Glutamatergic neuron (in vitro differentiated cells): ENCODE data around the gene PSD2. TPM values are rescaled to one million over a fixed set of nuclear protein-coding genes. Genes with fewer than 3 reads are reported as not detected.
A peak's percentile ranks its signal among the peaks of the same experiment; 100 is the strongest.

ENCODE experiments used
- DNase-seq: peaks from one replicate; pipeline ENCODE4 v3.0.0; 2022
- H3K27ac Mint-ChIP-seq: one replicate; pipeline ENCODE4 v1.8.0; 2020; ENCODE audit warnings: mild to moderate bottlenecking, mixed read lengths, inconsistent platforms; ENCODE audit not compliant: unreplicated experiment
- H3K27me3 Mint-ChIP-seq: one replicate; pipeline ENCODE4 v1.8.0; 2020; ENCODE audit warnings: mild to moderate bottlenecking, moderate library complexity, mixed read lengths, inconsistent platforms; ENCODE audit not compliant: unreplicated experiment
- H3K36me3 Mint-ChIP-seq: one replicate; pipeline ENCODE4 v1.8.0; 2020; ENCODE audit warnings: mild to moderate bottlenecking, mixed read lengths, inconsistent platforms; ENCODE audit not compliant: unreplicated experiment
- H3K4me1 Mint-ChIP-seq: one replicate; pipeline ENCODE4 v1.8.0; 2020; ENCODE audit warnings: mild to moderate bottlenecking, low read depth, mixed read lengths, inconsistent platforms; ENCODE audit not compliant: unreplicated experiment
- H3K4me3 Mint-ChIP-seq: one replicate; pipeline ENCODE4 v1.8.0; 2020; ENCODE audit warnings: mild to moderate bottlenecking, mixed read lengths, inconsistent platforms; ENCODE audit not compliant: unreplicated experiment
- H3K9me3 Mint-ChIP-seq: one replicate; pipeline ENCODE4 v1.8.0; 2020; ENCODE audit warnings: mild to moderate bottlenecking, moderate library complexity, mixed read lengths, inconsistent platforms; ENCODE audit not compliant: unreplicated experiment
- CTCF ChIP-seq: fragments of 200-600 bp; sonication (generic); IDR thresholded peaks from one replicate; pipeline ENCODE4 v1.5.0; 2021; ENCODE audit not compliant: partially characterized antibody, unreplicated experiment
- total RNA-seq: library from RNA; stranded (reverse); fragmentation: NEBNext Ultra II Directional; extraction: Animal tissue kit (Norgen Biotek cat#: 25700); gene quantifications from one replicate; pipeline ENCODE4 v1.2.1, GENCODE V29; 2021; ENCODE audit not compliant: unreplicated experiment

The PSD2 gene
- total RNA-seq, 1 donor from 2014 or later = 2.3 TPM

GRCh38 chr5:139772927-139773690, 22.5 kb upstream of the PSD2 start:
- Mint-ChIP-seq H3K27ac (no peak overlapping the region), H3K27me3 (peaks cover 16% of the 10 kb centered on the region), H3K4me1 (peaks cover 28% of the 10 kb centered on the region), H3K36me3 (no peaks in the 10 kb centered on the region), H3K4me3 (no peak overlapping the region), H3K9me3 (peaks cover 12% of the 10 kb centered on the region)
- no peak for DNase-seq
- no peak for TF ChIP-seq CTCF

GRCh38 chr5:139774980-139775661, 20.5 kb upstream of the PSD2 start:
- Mint-ChIP-seq H3K27ac (peak overlapping the region; percentile 85), H3K9me3 (peaks cover 12% of the 10 kb centered on the region), H3K4me1 (peaks cover 25% of the 10 kb centered on the region), H3K4me3 (no peak overlapping the region), H3K36me3 (no peaks in the 10 kb centered on the region), H3K27me3 (peaks cover 14% of the 10 kb centered on the region)
- DNase-seq = peak; percentile 97
- TF ChIP-seq CTCF = peak; percentile 98

GRCh38 chr5:139775872-139776271, 19.7 kb upstream of the PSD2 start:
- H3K4me1 Mint-ChIP-seq = peaks cover 24% of the 10 kb centered on the region
- TF ChIP-seq CTCF = no peak
- no peak overlapping the region for H3K4me3 Mint-ChIP-seq
- H3K27ac Mint-ChIP-seq = peak overlapping the region; percentile 94
- H3K36me3 Mint-ChIP-seq = no peaks in the 10 kb centered on the region
- no peak for DNase-seq
- peaks cover 14% of the 10 kb centered on the region for H3K27me3 Mint-ChIP-seq
- peaks cover 12% of the 10 kb centered on the region for H3K9me3 Mint-ChIP-seq

GRCh38 chr5:139776861-139777260, 18.7 kb upstream of the PSD2 start:
- Mint-ChIP-seq H3K4me3 (peak overlapping the region; percentile 45), H3K9me3 (peaks cover 12% of the 10 kb centered on the region), H3K4me1 (peaks cover 24% of the 10 kb centered on the region), H3K27me3 (peaks cover 14% of the 10 kb centered on the region), H3K36me3 (no peaks in the 10 kb centered on the region), H3K27ac (peak overlapping the region; percentile 94)
- DNase-seq = peak; percentile 78
- TF ChIP-seq CTCF = no peak

GRCh38 chr5:139783436-139783965, 12.1 kb upstream of the PSD2 start:
- DNase-seq = no peak
- H3K27me3 Mint-ChIP-seq = no peaks in the 10 kb centered on the region
- TF ChIP-seq CTCF = no peak
- peak overlapping the region; percentile 40 for H3K27ac Mint-ChIP-seq
- H3K4me3 Mint-ChIP-seq = peak overlapping the region; percentile 1
- H3K9me3 Mint-ChIP-seq = peaks cover 2% of the 10 kb centered on the region
- H3K4me1 Mint-ChIP-seq = no peaks in the 10 kb centered on the region
- H3K36me3 Mint-ChIP-seq = no peaks in the 10 kb centered on the region
